AG04450 (cell line): Measurements from ENCODE around the gene BYSL. TPM values are rescaled to one million over a fixed set of nuclear protein-coding genes. Genes with fewer than 3 reads are reported as not detected.
A peak's percentile ranks its signal among the peaks of the same experiment; 100 is the strongest.

ENCODE experiments used
- CTCF ChIA-PET: fragments of 300-600, 350-600 bp; formaldehyde crosslinking; extraction: SDS; loops from one replicate; lab custom pipeline; 2022; ENCODE audit warnings: antibody characterized with exemption, inconsistent platforms; lab: Charles Lee
- POLR2A ChIA-PET: fragments of 350-600 bp; formaldehyde crosslinking; extraction: SDS; loops from one replicate; lab custom pipeline; 2021; ENCODE audit warnings: antibody characterized with exemption, inconsistent platforms; lab: Yijun Ruan, JAX
- DNase-seq: peaks from one replicate; pipeline ENCODE4 v3.0.0-alpha.2; 2011; ENCODE audit warnings: low read depth, low spot score
- H3K27ac ChIP-seq: one replicate; pipeline ENCODE4 v1.5.1; 2012; ENCODE audit warnings: low read depth, low read length, control low read depth
- H3K27me3 ChIP-seq: one replicate; pipeline ENCODE4 v1.6.0; 2012; ENCODE audit warnings: low read length; ENCODE audit not compliant: control insufficient read depth, insufficient read depth
- H3K4me3 ChIP-seq: 2 replicates; pipeline ENCODE4 v1.5.1; 2011; ENCODE audit warnings: mild to moderate bottlenecking, low read depth, low read length, control low read depth
- H3K9me3 ChIP-seq: 2 replicates; pipeline ENCODE4 v1.5.1; 2012; ENCODE audit warnings: low read length; ENCODE audit not compliant: control insufficient read depth, insufficient read depth
- polyA plus RNA-seq: library from polyadenylated mRNA; depleted of rRNA; stranded (reverse); fragments of >200 nt; gene quantifications from 2 replicates; pipeline ENCODE4 v1.2.3, GENCODE V29; 2011
- TF ChIP-seq, protein P1 (sequence below): IDR thresholded peaks from 2 replicates; pipeline ENCODE4 v1.5.1; 2011; ENCODE audit warnings: low read depth, low read length, control low read depth, inconsistent platforms

BYSL gene
- polyA plus RNA-seq, 1 experiment: 18.1 TPM

- POLR2A ChIA-PET: no interaction called here
Observed at GRCh38 chr6:41885930-41886329, 35.4 kb upstream of the BYSL start.

DNA sequence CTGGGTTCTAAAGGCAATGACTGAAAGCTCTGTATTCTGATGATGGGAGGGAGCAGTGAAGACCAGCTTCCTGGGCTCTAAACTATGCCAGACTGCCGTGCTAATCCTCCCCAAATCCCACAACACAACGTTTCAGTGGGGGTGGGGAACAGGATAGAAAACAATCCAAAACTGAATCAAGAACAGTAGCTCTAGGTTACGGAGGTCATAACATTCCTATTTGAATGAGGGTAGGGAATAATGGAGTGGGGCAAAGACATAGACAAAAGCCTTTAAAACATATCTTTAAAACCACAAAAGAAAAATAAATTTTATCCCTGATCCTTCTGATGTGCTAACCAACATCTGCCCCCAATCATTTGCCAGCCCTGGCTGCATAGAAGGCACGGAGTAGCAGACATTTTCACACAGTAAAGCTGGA is 34.0 kb upstream of the BYSL start:
- DNase-seq: no peak
- ChIA-PET POLR2A (no interaction called here), CTCF (interaction anchor here (0.7 to 1.6 kb wide), 5 partner anchors 34 to 204 kb away, joined by 3 to 6 read pairs (median 4); partner anchors contain the start of genes BYSL, MED20 and TOMM6)
- no peak overlapping the region for H3K4me3 ChIP-seq
- no peaks in the 10 kb centered on the region for H3K27me3 ChIP-seq
- H3K27ac ChIP-seq: no peak overlapping the region
- TF ChIP-seq, protein P1, sequence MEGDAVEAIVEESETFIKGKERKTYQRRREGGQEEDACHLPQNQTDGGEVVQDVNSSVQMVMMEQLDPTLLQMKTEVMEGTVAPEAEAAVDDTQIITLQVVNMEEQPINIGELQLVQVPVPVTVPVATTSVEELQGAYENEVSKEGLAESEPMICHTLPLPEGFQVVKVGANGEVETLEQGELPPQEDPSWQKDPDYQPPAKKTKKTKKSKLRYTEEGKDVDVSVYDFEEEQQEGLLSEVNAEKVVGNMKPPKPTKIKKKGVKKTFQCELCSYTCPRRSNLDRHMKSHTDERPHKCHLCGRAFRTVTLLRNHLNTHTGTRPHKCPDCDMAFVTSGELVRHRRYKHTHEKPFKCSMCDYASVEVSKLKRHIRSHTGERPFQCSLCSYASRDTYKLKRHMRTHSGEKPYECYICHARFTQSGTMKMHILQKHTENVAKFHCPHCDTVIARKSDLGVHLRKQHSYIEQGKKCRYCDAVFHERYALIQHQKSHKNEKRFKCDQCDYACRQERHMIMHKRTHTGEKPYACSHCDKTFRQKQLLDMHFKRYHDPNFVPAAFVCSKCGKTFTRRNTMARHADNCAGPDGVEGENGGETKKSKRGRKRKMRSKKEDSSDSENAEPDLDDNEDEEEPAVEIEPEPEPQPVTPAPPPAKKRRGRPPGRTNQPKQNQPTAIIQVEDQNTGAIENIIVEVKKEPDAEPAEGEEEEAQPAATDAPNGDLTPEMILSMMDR: no peak
- no peaks in the 10 kb centered on the region for H3K9me3 ChIP-seq

More at GRCh38 chr6:41885930-41886329, 35.4 kb upstream of the BYSL start:
- Histone ChIP-seq H3K9me3 (no peaks in the 10 kb centered on the region), H3K27me3 (no peaks in the 10 kb centered on the region), H3K4me3 (no peak overlapping the region), H3K27ac (no peak overlapping the region)
- CTCF ChIA-PET: interaction anchor here (1.5 to 2.0 kb wide), 3 partner anchors 35 to 158 kb away, joined by 5 to 8 read pairs (median 5); partner anchors contain the start of genes BYSL, MED20 and TOMM6
- DNase-seq: no peak
- TF ChIP-seq, protein P1: no peak

DNA sequence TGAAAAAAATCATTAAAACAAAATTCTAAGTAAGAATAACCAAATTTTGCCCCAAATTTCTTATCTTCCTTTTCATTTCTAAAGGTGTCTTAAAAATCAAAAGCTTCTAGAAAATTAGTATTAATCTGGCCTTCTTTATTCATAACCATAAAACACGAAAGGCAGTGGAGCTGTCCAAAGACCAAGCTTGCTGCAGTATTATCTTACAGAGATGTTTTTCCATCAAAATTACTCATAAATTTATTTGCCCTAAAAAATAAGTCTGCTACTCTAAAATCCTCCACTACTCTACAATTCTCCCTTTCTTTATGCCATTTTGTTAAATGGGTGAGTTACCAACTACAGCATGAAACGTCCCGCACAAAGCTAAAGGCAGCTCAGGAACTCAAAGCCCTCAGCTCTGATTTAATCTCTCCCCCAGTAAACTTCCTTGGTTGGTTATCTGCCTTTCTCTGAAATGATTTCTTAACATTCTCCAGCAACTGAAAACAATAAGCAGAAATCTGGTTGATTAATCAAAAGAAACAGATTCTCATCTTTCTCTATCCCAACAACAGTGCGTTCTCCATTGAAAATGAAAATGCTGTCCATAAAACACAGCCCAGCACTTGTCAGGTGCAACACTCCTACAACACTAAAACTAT is 28.3 kb upstream of the BYSL start:
- CTCF ChIA-PET: interaction anchor here (1.2 to 6.9 kb wide), 3 partner anchors 13 to 92 kb away, joined by 3 to 34 read pairs (median 5); partner anchors contain the start of genes BYSL and MED20
- TF ChIP-seq, protein P1: no peak
- POLR2A ChIA-PET: no interaction called here
- Histone ChIP-seq H3K4me3 (no peak overlapping the region), H3K27ac (no peak overlapping the region), H3K27me3 (no peaks in the 10 kb centered on the region), H3K9me3 (no peaks in the 10 kb centered on the region)
- no peak for DNase-seq

- H3K27me3 ChIP-seq: no peaks in the 10 kb centered on the region
- ChIA-PET POLR2A (interaction anchor here (0.5 to 2.5 kb wide), 4 partner anchors 26 to 150 kb away, joined by 3 to 10 read pairs (median 3); partner anchors contain the start of genes BYSL, MED20 and TOMM6), CTCF (interaction anchor here (0.8 to 6.9 kb wide), 5 partner anchors 26 to 150 kb away, joined by 3 to 34 read pairs (median 4); partner anchors contain the start of genes BYSL and MED20)
- H3K4me3 ChIP-seq: peak overlapping the region; percentile 80
- no peak overlapping the region for H3K27ac ChIP-seq
- no peak for DNase-seq
- H3K9me3 ChIP-seq: no peaks in the 10 kb centered on the region
- TF ChIP-seq, protein P1: no peak
Observed at GRCh38 chr6:41894366-41895299, 26.7 kb upstream of the BYSL start.
